Erythroblast (primary cell): ENCODE data around the gene TAMM41.

Experiments used
- GATA1 ChIP-seq: IDR thresholded peaks from 2 replicates; pipeline ENCODE4 v1.6.1; 2011; ENCODE audit warnings: low read depth, mild to moderate bottlenecking, control low read depth, low read length, moderate library complexity
- POLR2A ChIP-seq: IDR thresholded peaks from 2 replicates; pipeline ENCODE4 v1.6.1; 2011; ENCODE audit warnings: mild to moderate bottlenecking, low read length

DNA sequence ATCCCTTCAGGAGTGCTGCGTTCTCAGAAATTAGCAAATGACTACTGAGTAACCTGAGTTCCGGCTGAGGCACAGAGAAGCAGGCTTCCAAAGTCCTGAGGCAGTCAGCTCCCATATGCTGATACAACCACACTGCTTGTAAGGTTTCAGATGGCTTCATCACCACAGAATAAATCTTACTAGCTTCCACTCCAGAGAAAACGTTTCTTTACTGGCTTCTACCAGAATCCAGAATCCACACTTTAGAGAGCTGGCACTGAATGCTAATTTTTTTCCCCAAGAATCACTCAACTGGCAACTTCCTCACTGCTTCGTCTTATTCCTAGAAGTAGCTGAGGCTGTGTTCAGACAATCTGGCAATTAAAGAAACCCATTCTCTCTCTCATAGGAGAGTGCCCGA is 21.4 kb downstream of the TAMM41 start:
- TF ChIP-seq POLR2A (no peak), GATA1 (no peak)
